ENCODE results near the gene XPA. TPM values are rescaled to one million over a fixed set of nuclear protein-coding genes. Genes with fewer than 3 reads are reported as not detected.

The XPA gene
- total RNA-seq, 6 donors from 2014 or later = 10.4 to 26.8 (median 11.5) TPM

DNA sequence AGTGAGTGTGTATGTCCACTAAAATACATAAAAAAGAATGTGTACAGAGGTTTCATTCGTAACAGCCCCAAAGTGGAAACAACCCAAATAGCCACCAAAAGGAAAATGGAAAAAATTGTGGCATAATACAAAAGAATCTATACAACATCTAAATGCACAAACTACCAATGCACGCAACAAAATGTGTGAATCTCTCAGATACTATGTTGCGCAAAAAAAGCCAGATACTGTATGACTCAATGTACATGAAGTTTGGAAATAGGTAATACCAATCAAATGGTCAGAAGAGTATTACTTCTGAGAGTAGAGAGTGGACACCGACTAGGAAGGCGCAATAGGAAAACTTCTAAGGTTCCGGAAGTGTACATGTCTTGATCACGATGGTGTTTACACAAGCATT lies 2.4 kb downstream of the XPA start:
- WGBS, 2 donors = 76 to 89% methylated on average over 7 of the region's 7 CpGs
- H3K27ac ChIP-seq = no peak overlapping the region
- ATAC-seq (ENCODE audit: low FRiP score in 2 of 2) = no peak

DNA sequence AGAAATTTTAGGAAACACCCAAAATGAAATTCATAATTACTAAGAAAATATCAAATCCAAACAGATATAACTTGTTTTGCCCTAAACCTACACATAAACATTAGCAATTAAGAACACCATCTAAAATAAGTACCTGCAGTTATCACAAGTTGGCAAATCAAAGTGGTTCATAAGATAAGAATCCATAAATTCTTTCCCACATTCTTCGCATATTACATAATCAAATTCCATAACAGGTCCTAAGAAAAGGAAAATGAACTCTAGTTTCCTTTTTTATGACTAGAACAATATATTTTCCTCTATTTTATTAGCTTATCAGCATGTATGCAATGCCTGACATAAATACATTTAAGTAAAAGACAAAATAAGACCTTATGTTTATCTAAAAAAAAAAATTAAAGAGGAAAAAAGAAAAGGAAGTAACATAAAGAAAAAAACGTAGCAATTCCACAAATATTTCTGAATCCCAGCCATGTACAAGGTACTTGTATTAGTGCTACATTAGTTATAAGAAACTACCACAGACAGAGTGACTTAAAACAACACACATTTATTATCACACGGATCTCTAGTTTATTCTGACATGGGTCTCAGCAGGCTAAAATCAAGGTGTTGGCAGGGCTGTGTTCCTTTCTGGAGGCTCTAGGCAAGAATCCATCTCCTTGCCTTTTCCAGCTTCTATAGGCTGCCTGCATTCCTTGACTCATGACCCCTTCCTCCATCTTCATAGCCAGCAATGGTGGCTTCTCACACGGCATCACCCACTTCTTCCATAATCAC lies 7.5 kb downstream of the XPA start:
- Histone ChIP-seq H3K9me3 (no peaks in the 10 kb centered on the region), H3K36me3 (peaks cover 6 to 67% (median 23%) of the 10 kb centered on the region in 4 donors), H3K27me3 (no peaks in the 10 kb centered on the region), H3K4me1 (peaks cover 0 to under 1% (median 0%) of the 10 kb centered on the region in 4 donors), H3K4me3 (no peak overlapping the region), H3K27ac (no peak overlapping the region)
- whole genome bisulfite sequencing, 2 donors = 52 to 58% methylated on average over 4 of the region's 4 CpGs
- ATAC-seq (ENCODE audit: low FRiP score in 2 of 2) = no peak
- TF ChIP-seq, protein P1, sequence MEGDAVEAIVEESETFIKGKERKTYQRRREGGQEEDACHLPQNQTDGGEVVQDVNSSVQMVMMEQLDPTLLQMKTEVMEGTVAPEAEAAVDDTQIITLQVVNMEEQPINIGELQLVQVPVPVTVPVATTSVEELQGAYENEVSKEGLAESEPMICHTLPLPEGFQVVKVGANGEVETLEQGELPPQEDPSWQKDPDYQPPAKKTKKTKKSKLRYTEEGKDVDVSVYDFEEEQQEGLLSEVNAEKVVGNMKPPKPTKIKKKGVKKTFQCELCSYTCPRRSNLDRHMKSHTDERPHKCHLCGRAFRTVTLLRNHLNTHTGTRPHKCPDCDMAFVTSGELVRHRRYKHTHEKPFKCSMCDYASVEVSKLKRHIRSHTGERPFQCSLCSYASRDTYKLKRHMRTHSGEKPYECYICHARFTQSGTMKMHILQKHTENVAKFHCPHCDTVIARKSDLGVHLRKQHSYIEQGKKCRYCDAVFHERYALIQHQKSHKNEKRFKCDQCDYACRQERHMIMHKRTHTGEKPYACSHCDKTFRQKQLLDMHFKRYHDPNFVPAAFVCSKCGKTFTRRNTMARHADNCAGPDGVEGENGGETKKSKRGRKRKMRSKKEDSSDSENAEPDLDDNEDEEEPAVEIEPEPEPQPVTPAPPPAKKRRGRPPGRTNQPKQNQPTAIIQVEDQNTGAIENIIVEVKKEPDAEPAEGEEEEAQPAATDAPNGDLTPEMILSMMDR (IDR thresholded peaks at IDR 0.05) = no peak
- TF ChIP-seq EP300 (IDR thresholded peaks at IDR 0.05) = no peak
- no peak for TF ChIP-seq POLR2AphosphoS5 (IDR thresholded peaks at IDR 0.05)
- no peak for TF ChIP-seq POLR2A (IDR thresholded peaks at IDR 0.05)
- DNase-seq = no peak

More for the DNA sequence above, 2.4 kb downstream of the XPA start:
- Histone ChIP-seq H3K27me3 (no peaks in the 10 kb centered on the region), H3K4me1 (peaks cover 21 to 30% (median 23%) of the 10 kb centered on the region in 4 donors), H3K36me3 (peaks cover 4 to 25% (median 9%) of the 10 kb centered on the region in 4 donors), H3K4me3 (no peak overlapping the region), H3K9me3 (no peaks in the 10 kb centered on the region)
- DNase-seq = no peak
- TF ChIP-seq EP300 (IDR thresholded peaks at IDR 0.05) (no peak), POLR2AphosphoS5 (IDR thresholded peaks at IDR 0.05) (no peak), POLR2A (IDR thresholded peaks at IDR 0.05) (no peak)
- TF ChIP-seq, protein P1 (IDR thresholded peaks at IDR 0.05) = no peak

DNA sequence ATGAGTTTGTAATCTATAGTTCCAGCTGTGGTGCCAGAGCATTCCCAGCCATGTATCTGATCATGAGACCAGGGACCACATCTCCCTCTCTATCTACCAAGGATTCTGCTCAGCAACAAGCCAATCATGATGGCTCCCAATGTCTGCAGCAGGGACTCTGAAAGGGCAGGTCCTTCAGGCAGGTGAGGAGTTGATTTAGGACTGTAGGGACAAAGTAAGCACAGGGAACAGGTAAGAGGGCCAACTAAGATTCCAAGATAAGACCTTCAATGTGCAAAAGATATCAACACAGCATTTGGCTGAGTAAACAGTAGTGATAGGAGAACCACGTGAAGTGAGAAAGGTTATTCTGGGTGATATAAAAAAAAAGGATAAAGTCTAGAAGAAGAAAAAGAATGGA lies 8.5 kb downstream of the XPA start:
- no peak for ATAC-seq (ENCODE audit: low FRiP score in 2 of 2)
- H3K36me3 ChIP-seq = peaks cover 14 to 76% (median 28%) of the 10 kb centered on the region in 4 donors
- no peak overlapping the region for H3K4me3 ChIP-seq
- no peaks in the 10 kb centered on the region for H3K27me3 ChIP-seq
- no peaks in the 10 kb centered on the region for H3K4me1 ChIP-seq
- 69 to 75% methylated on average over 1 of the region's 1 CpG for WGBS, 2 donors
- TF ChIP-seq POLR2A (IDR thresholded peaks at IDR 0.05) (no peak), EP300 (IDR thresholded peaks at IDR 0.05) (no peak), POLR2AphosphoS5 (IDR thresholded peaks at IDR 0.05) (no peak)
- TF ChIP-seq, protein P1 (IDR thresholded peaks at IDR 0.05) = no peak
- H3K9me3 ChIP-seq = no peaks in the 10 kb centered on the region
- H3K27ac ChIP-seq = no peak overlapping the region
- DNase-seq = no peak

DNA sequence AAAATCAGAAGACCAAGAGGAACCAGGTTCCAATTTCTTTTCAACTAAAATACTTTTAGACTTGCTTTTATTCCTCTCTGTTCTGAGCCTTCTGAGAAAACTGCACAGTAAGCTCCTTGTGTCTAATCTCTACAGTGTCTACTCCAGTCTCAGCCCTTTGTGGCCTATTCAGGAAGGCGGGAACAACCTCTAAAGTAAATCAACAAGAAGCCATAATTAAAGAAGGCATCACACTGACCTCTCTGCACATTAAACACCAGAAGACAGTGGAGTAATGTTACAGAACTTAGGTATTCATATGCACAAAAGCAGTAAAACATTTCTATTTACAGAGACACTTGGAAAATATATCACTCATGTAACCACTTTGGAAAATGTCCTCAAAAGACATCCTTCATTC lies 14.9 kb downstream of the XPA start:
- Histone ChIP-seq H3K9me3 (no peaks in the 10 kb centered on the region), H3K4me1 (no peaks in the 10 kb centered on the region), H3K27me3 (no peaks in the 10 kb centered on the region), H3K36me3 (peaks cover 13 to 95% (median 30%) of the 10 kb centered on the region in 4 donors), H3K4me3 (no peak overlapping the region), H3K27ac (no peak overlapping the region)
- WGBS, 2 donors = 84 to 96% methylated on average over 1 of the region's 1 CpG
- TF ChIP-seq EP300 (IDR thresholded peaks at IDR 0.05) (no peak), POLR2AphosphoS5 (IDR thresholded peaks at IDR 0.05) (no peak), POLR2A (IDR thresholded peaks at IDR 0.05) (no peak)
- TF ChIP-seq, protein P1 (IDR thresholded peaks at IDR 0.05) = no peak
- DNase-seq (no peak), ATAC-seq (ENCODE audit: low FRiP score in 2 of 2) (no peak)
